Right lung (tissue), 5 donors: Measurements from ENCODE around the gene CDK18. TPM values are rescaled to one million over a fixed set of nuclear protein-coding genes. Genes with fewer than 3 reads are reported as not detected.

ENCODE experiments used
- DNase-seq, 2 donors: peaks; one replicate each; pipeline ENCODE4 v3.0.0-alpha.2; 2013
- polyA plus RNA-seq, 5 donors: library from polyadenylated mRNA; unstranded; fragments of 120-200 nt; gene quantifications; one replicate each; pipeline versions ENCODE4 v1.2.1 to v1.2.3, GENCODE V29; 2013; ENCODE audit warnings: inconsistent platforms in 1 of 5, low replicate concordance in 1 of 5; ENCODE audit not compliant: insufficient read length in 5 of 5, insufficient read depth in 1 of 5

Gene CDK18
- polyA plus RNA-seq, 5 donors = 16.2 to 27.8 (median 20.6) TPM

- DNase-seq = no peak
Measured at GRCh38 chr1:205523261-205523890, 18.9 kb downstream of the CDK18 start.

DNA sequence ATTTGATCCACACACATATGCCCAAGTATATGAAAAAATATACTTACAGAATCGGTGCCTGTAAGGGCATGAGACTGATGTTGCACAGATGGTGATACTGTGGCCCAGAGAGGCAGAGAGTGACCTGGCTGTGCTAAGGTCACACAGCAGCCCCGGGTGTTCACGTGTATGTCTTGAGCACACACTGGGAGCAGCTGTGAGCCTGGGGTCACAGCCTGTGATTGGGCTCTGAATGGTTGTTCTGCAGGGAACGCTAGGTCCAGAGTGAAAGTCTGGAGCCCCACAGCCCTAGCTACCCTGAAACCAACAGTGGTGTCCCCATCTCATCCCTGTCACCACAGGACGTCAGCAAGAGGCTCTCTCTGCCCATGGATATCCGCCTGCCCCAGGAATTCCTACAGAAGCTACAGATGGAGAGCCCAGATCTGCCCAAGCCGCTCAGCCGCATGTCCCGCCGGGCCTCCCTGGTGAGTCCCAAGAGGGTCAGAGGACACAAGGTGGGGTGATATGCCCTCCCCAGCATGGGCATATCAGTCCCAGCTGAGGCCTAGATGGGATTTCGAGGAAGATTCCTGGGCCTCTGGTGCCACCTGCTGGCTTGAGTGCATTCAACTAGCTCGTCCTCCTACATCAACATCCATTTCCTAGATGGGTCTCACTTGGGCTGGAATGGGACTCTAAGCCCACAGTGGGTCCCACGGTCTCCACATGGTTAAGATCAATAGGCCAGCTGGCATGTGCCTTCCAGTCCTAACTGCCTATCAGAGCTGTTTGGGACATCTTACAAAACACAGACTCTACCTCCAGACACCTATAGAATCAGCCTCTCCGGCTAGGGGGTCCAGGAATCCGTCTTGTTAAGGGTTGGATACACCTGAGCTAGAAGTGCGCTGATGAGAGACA is 19.7 kb downstream of the CDK18 start:
- DNase-seq = peak; percentile 52 to 69

DNA sequence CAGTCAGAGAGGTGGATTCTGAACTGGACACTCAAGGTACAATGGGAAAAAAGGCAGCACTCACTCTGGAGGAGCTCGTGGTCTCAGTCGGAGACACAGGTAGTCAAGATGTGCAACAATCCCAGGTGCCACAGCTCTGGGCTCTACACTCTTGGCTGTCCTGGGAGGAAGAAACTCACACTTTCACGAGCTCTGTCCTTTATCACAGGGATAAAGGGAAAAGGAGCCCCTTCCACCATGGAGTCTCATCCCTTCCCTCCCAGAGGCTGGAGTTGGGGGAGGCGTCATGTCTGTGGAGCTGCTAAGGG is 20.3 kb downstream of the CDK18 start:
- no peak for DNase-seq

DNA sequence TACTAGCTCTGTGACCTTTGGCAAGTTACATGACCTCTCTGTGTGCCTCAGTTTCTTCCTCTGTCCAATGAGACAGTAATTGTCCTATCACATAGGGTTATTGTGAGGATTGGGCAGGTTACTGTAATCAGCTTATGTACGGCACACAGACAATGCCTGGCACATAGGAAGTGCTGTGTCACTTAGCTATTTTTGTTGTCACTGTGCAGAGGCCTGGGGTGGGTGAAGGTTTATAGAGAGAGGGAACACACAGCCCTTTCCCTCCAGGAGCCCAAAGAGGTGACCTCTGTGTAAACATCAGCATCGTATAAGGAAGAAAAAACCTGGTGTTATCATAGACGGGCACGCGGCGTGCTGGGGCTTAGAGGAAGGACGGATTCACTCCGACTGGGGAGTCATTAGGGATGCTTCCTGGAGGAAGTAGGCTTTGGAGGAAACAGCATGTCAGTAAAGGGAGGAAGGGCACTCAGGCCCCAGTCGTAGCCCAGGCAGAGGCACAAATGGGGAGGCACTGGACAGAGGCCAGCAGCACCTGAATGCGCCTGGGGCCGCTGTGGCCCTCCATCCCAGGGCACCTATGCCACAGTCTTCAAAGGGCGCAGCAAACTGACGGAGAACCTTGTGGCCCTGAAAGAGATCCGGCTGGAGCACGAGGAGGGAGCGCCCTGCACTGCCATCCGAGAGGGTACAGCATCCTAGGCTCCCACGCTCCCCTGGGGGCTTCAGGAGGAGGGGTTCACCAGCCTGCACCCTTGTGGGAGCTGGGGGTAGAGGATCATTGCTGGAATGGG is 21.2 kb downstream of the CDK18 start:
- DNase-seq = no peak

DNA sequence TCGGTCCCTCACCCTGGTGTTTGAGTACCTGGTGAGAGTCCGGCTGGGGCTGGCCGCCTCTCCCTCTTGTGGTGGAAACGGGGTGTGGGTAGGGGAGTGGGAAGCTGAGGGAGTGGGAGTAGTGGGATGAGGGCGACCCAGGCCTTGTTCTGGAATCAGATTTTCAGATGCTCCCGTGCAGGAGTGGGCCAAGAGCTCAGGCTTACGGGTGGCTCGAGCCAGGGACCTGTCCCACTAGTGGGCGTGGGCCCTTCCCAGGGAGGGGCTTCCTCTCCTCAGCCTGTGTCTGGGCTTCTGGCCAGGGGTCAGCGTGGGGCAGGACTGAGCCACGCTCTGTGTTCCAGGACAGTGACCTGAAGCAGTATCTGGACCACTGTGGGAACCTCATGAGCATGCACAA is 22.0 kb downstream of the CDK18 start:
- no peak for DNase-seq

DNA sequence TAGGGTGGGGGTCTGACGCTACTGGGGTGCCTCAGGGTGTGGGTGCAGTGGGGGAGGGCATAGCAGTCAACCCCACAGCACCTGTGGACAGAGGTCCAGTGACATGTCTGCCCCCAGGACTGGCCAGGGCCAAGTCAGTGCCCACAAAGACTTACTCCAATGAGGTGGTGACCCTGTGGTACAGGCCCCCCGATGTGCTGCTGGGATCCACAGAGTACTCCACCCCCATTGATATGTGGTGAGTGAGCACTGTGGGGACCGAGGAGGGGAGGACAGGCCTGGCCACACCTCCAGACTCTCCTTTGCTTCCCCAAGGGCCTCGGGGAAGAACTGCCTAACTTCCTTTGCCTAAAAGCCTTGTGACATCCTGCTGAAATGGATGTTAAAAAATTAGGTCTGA is 23.5 kb downstream of the CDK18 start:
- DNase-seq = no peak

GRCh38 chr1:205528446-205528886 is 24.0 kb downstream of the CDK18 start:
- no peak for DNase-seq

GRCh38 chr1:205528887-205529825 is 24.7 kb downstream of the CDK18 start:
- peak; percentile 60 to 75 for DNase-seq

DNA sequence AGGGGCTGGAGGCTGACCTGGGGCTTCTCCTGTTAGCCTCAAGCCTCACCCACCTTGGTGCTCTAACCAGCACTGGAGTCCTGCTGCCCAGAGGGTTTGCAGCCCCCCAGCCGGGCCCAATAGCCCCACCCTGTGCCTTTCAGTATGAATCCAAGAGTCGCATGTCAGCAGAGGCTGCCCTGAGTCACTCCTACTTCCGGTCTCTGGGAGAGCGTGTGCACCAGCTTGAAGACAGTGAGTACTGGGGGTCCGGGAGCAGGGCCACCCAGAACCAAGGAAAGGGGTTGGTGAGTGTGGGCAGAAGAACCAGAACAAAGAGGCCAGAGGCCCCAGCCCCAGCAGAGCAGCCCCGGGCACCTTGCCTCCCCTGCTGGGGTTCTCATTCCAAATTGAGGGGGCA is 25.6 kb downstream of the CDK18 start:
- no peak for DNase-seq

DNA sequence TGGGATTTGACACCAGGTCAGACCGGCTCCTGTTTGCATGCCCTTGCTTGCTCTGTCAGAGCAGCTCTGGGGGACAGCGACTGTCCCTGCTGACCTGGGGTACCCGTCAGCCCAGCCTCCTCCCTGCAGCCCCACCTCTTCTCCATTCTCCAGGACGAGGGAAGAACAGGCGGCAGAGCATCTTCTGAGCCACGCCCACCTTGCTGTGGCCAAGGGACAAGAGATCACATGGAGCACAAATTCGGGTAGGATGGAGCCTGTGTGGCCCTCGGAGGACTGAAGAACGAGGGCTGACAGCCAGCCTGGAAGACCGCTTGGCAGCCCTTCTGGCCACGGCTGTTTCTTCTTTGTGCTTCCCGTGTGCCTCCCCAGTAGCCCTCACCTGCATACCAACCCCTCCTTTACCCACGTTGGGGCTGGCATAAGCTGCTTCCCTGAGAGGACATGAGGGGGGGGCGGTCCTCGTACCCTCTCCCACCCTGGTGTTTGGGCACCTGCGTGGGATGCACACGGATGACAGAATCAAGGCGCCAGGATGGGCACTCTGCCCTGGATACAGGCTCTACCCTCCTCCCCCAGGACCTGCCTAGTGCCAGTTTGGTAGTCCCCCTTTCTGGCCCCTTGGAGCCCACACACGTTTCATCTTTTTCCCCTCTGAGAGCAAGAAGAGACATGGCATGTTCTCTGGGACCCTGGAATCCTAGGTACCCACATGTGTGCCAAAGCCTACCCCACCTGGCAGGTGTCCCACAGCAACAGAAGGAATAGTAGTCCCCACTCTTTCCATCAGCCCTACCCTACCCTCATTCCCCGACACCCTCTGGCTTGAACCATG is 26.9 kb downstream of the CDK18 start:
- DNase-seq = no peak

DNA sequence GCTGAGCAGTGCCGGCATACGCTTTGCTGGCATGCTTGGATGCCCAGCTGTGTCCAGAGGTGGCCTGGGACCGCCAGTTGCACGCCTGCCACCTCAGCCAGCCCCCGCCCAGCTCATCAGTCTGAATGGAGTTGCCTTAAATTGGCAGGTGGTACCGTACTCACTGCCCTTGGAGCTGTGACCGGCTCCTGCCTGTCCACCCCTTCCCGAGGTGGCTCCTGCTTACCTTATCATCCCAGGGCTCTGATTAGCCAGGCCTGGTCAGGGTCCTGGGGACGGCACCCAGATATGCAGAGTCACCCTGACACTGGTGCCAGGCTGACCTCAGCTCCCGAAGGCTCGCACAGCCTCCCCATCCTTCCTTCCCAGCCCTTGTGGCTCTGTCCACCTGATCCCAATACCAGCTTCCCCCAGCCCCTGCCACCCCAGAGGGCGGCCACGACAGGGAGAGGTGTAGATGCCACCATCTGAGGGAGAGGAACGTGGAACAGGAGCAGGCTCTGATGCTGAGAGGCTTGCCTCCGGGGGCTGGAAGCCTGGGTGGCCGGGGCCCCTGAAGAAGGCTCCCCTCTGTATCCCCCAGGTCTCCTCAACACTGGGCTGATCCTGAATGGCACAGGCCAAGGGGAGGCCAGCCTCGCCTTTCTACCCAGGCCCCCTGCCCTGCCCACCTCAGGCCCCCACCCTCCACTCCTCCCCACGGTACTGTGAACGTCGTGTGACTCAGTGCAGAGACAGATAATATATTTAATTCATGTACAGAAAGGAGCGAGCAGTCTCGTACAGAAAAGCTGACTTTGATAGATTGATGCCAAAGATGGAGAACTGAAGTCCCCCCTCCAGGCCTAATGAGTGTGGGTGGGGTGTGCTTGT is 27.8 kb downstream of the CDK18 start:
- no peak for DNase-seq

GRCh38 chr1:205532996-205533735 is 28.7 kb downstream of the CDK18 start:
- DNase-seq = no peak

DNA sequence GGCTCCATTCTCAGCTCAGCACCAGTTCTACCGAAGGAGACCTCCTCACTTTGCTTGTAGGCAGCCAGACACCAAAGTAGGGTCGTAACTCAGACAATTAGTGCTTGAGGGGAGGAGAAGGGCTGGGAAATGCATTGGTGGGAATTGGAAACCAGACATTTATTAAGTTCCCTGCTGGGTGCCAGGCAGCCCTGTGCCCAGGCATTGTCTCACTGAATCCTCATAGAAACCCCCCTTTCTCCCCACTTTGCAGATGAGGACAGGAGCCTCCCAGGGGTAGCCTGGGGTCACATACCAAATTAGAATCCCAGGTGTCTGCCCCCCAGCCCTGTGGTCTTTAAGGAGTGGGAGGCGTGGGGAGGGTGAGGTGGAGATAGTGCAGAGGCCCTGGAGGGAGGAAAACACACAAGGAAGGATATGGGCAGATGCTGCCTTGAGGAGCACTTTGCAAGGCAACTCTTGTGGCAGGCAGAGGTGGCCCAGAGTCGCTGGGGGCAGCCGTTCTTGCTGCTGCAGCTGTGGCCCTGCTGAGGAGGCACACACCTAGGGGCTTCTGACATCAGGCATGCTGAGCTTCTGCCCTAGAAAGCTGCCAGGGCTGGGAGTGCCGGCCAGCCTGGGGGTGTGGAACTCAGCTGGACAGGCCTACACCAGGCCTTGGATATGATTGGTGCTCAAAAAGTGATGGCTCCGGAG is 29.4 kb downstream of the CDK18 start:
- DNase-seq = no peak

GRCh38 chr1:205534444-205534985 is 30.0 kb downstream of the CDK18 start:
- no peak for DNase-seq

DNA sequence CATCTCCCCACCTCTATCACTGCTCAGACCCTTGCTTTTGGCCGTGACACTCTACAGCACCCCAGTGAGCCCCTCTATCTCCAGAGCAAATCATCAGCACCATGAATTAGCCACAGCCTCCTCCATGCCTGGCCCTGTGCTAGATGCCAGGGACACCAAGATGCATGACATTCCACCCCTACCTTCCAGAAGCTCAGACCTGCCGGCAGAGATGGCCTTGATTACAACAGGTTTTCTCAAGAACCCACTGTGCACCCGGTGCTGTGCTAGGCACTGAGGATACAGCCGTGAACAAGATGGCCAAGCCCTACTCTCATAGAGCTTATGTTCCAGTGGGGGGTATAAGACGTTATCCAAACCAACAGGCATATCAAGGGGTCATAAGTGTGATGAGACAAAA is 30.6 kb downstream of the CDK18 start:
- DNase-seq = no peak

DNA sequence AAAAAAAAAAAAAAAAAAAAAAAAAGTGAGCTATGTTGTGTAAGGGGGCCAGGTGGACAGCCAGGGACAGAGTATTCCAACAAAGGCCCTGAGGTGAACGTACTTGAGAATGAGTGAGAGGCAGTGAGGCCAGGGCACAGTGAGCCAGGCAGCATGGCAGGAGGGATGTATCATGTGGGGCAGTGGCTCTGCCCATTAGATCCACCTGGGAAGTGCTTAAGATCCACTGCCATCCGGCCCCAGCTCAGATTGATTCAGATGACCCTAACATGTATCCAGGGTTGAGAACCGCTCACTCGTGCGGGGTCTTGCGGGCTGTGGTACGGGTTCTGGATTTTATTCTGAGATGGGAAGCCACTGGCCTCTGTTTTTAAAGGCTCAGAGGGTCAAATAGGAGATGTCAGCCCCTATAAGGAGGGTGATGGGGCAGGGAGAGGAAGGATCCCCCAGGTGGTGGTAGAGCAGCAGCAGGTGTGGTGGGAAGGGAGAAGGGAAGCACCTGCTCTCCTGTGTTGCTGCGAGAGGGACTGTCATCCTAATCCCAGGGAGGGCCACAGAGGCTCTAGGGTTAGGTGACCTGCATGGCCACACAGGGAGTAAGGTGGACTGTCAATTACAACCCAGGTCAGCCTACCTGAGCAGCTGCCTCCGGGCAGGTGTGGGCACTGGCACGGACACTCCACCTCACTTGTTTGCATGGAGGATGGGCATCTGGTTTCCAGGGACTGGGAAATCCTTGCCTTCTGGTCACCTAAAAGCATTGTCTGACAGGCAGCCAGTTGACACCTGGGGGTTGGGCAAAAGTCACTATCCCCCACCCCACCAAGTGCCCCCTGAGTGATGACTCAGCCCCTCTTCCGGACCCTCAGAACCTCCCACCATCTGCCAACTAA is 31.6 kb downstream of the CDK18 start:
- DNase-seq = no peak
